GM12878 (cell line): ENCODE results near the gene ZNF646. TPM values are rescaled to one million over a fixed set of nuclear protein-coding genes. Genes with fewer than 3 reads are reported as not detected.

Source experiments
- ATAC-seq: fragments of 200-7000 bp; cut with Tn5 transposase; 3 replicates; pipeline ENCODE4 v1.9.1; 2020; ENCODE audit warnings: mild to moderate bottlenecking, moderate library complexity
- BruUV-seq: library from RNA; stranded (reverse); fragments of 400-500 nt; replicated peaks from 2 replicates; lab custom pipeline; 2021; lab: Mats Ljungman, UMichigan
- CTCF ChIA-PET: fragments of 300-600 bp; sonication (Branson Sonifier 250); formaldehyde crosslinking; extraction: SDS; loops from one replicate; lab custom pipeline; 2021; ENCODE audit warnings: inconsistent platforms; lab: Yijun Ruan, JAX
- POLR2A ChIA-PET: fragments of 350-600 bp; formaldehyde crosslinking; extraction: SDS; loops from one replicate; lab custom pipeline; 2021; ENCODE audit warnings: inconsistent platforms; lab: Charles Lee
- RAD21 ChIA-PET: fragments of 300-600 bp; sonication (Branson Sonifier 250); formaldehyde crosslinking; loops from one replicate; lab custom pipeline; 2023; ENCODE audit warnings: antibody characterized with exemption; ENCODE audit not compliant: unreplicated experiment; lab: Charles Lee
- SMC1A ChIA-PET: fragments of 300-600 bp; sonication (Branson Sonifier 250); formaldehyde crosslinking; loops from one replicate; lab custom pipeline; 2023; ENCODE audit not compliant: unreplicated experiment, uncharacterized antibody; lab: Charles Lee
- DNase-seq: peaks from one replicate; pipeline ENCODE4 v3.0.0-alpha.2; 2011; ENCODE audit warnings: low read depth, low spot score
- FAIRE-seq: peaks from 3 replicates; lab custom pipeline; 2011; peaks lifted over from hg19 to GRCh38; lab: Jason Lieb, UNC
- H2AFZ ChIP-seq: 2 replicates; pipeline ENCODE4 v1.6.0; 2011; ENCODE audit warnings: low read depth, low read length, control low read depth; ENCODE audit not compliant: control insufficient read depth
- H3K27ac ChIP-seq: 2 replicates; pipeline ENCODE4 v1.5.1; 2011; ENCODE audit warnings: control low read depth; ENCODE audit not compliant: control insufficient read depth, insufficient read depth
- H3K27me3 ChIP-seq, 2 experiments: replicated peaks in 1 of 2; 2 replicates each; pipeline versions ENCODE4 v1.6.0 to v1.6.1; 2011; ENCODE audit warnings: low read length in 1 of 2; ENCODE audit not compliant: control insufficient read depth in 2 of 2, insufficient read depth in 2 of 2
- H3K36me3 ChIP-seq, 2 experiments: 2 replicates each; pipeline ENCODE4 v1.5.1; 2011; ENCODE audit warnings: low read length in 1 of 2; ENCODE audit not compliant: control insufficient read depth in 2 of 2, insufficient read depth in 2 of 2
- H3K4me1 ChIP-seq: 2 replicates; pipeline ENCODE4 v1.6.1; 2011; ENCODE audit warnings: mild to moderate bottlenecking, low read length, moderate library complexity, mixed read lengths; ENCODE audit not compliant: control insufficient read depth, insufficient read depth
- H3K4me2 ChIP-seq: 2 replicates; pipeline ENCODE4 v1.6.0; 2011; ENCODE audit warnings: control low read depth; ENCODE audit not compliant: control insufficient read depth, insufficient read depth
- H3K4me3 ChIP-seq: fragments of 200-600 bp; sonication (generic); 2 replicates; pipeline ENCODE4 v1.5.1; 2016
- H3K79me2 ChIP-seq: 2 replicates; pipeline ENCODE4 v1.6.0; 2011; ENCODE audit warnings: low read length; ENCODE audit not compliant: control insufficient read depth, insufficient read depth
- H3K9ac ChIP-seq: 2 replicates; pipeline ENCODE4 v1.8.0; 2011; ENCODE audit warnings: low read length, control low read depth, mixed read lengths; ENCODE audit not compliant: control insufficient read depth, insufficient read depth
- H3K9me3 ChIP-seq: replicated peaks from 3 replicates; pipeline ENCODE4 v1.5.1; 2011; ENCODE audit warnings: mild to moderate bottlenecking, low read length; ENCODE audit not compliant: control insufficient read depth, insufficient read depth
- H4K20me1 ChIP-seq: 2 replicates; pipeline ENCODE4 v1.6.0; 2011; ENCODE audit not compliant: control insufficient read depth, insufficient read depth
- ETV6 ChIP-seq, 2 experiments: fragments of 450-650 bp in 1 of 2; IDR thresholded peaks in 1 of 2; conservative IDR thresholded peaks in 1 of 2; 2 replicates each; pipeline ENCODE4 v1.6.1; 2014; ENCODE audit warnings: antibody characterized with exemption in 1 of 2, borderline replicate concordance in 1 of 2, low read depth in 1 of 2, mild to moderate bottlenecking in 1 of 2, moderate library complexity in 1 of 2
- NR2C1 ChIP-seq: fragments of 450-650 bp; IDR thresholded peaks from 2 replicates; pipeline ENCODE4 v1.6.1; 2017; ENCODE audit warnings: antibody characterized with exemption, mild to moderate bottlenecking, moderate library complexity
- ZBTB40 ChIP-seq: fragments of 450-650 bp; IDR thresholded peaks from 2 replicates; pipeline ENCODE4 v1.6.1; 2016; ENCODE audit warnings: mild to moderate bottlenecking, moderate library complexity, borderline replicate concordance
- WGBS: methylation state at CpG from one replicate; pipeline ENCODE4 v1.1.6; 2016; ENCODE audit warnings: low lambda C conversion rate; ENCODE audit not compliant: insufficient replicate concordance, insufficient coverage; ENCODE audit errors: missing lambda C conversion rate; 5-methylcytosine and 5-hydroxymethylcytosine counted together
- in situ Hi-C: fragments of 300-500 bp; cut with MboI; formaldehyde crosslinking; loops from 9 replicates; pipeline ENCODE4 v1.14.3; 2018; ENCODE audit warnings: mixed read lengths
- intact Hi-C: fragments of 100-400 bp; cut with micrococcal nuclease; formaldehyde crosslinking; loops from one replicate; pipeline ENCODE4 v1.14.2; 2022; ENCODE audit not compliant: unreplicated experiment
- polyA plus RNA-seq, 11 experiments: library from polyadenylated mRNA; depleted of rRNA in 4 of 11; unstranded in 6 of 11; stranded (reverse) in 5 of 11; fragments of >200 nt; fragmentation: Nextera tagmentation in 4 of 11; fragmentation: Illumina TruSeq in 1 of 11; extraction: Ambion mirVana in 4 of 11; extraction: Trizol in 1 of 11; gene quantifications; 1 replicate in 1 of 11; 2 replicates in 10 of 11; pipeline versions ENCODE4 v1.2.1 to v1.2.3, GENCODE V29; 2011 to 2016; ENCODE audit warnings: inconsistent platforms in 2 of 11, missing spikeins in 2 of 11, low read depth in 1 of 11
- total RNA-seq, 4 experiments: library from RNA; depleted of rRNA in 3 of 4; stranded (reverse); fragments of >200 nt in 3 of 4; fragmentation: Illumina TruSeq in 1 of 4; extraction: Trizol in 1 of 4; gene quantifications; 2 replicates each; pipeline versions ENCODE4 v1.2.1 to v1.2.3, GENCODE V29; 2013 to 2021

The ZNF646 gene
- total and polyA plus RNA-seq, 10 of the 15 experiments (the other 5 are each of a cell fraction or from before 2014, with no cell fraction given): 0.10 to 21.8 (median 6.4) TPM

GRCh38 chr16:31052114-31052513, 22.1 kb upstream of the ZNF646 start:
- ChIA-PET SMC1A (no interaction called here), CTCF (no interaction called here), POLR2A (interaction anchor here (0.6 kb wide), 1 partner anchor 16 kb away, joined by 3 read pairs; no protein-coding TSS in a partner anchor), RAD21 (no interaction called here)
- Histone ChIP-seq H3K27ac (no peak overlapping the region), H2AFZ (no peak overlapping the region), H4K20me1 (no peaks in the 10 kb centered on the region), H3K4me2 (no peak overlapping the region), H3K36me3 (no peaks in the 10 kb centered on the region), H3K4me3 (no peak overlapping the region), H3K4me1 (no peaks in the 10 kb centered on the region), H3K9ac (no peak overlapping the region), H3K27me3 (no peaks in the 10 kb centered on the region), H3K79me2 (no peaks in the 10 kb centered on the region), H3K9me3 (no peaks in the 10 kb centered on the region)
- TF ChIP-seq ZBTB40: no peak
- no peak for TF ChIP-seq NR2C1
- no peak for TF ChIP-seq ETV6 (conservative IDR thresholded peaks at IDR 0.05 in 1 of 2, IDR thresholded peaks at IDR 0.05 in 1 of 2; ENCODE audit: borderline replicate concordance in 1 of 2, low read depth in 1 of 2)
- in situ Hi-C loops: no loop called here
- intact Hi-C loops: no loop called here
- WGBS: 61% methylated on average over 2 of the region's 2 CpGs
- ATAC-seq (no peak; the same call in 2 of the 3 replicates), DNase-seq (no peak), FAIRE-seq (no peak)
- BruUV-seq: no TSS peak
